GM21515 (cell line): Measurements from ENCODE around the gene ANKS1B.

ENCODE experiments used
- ATAC-seq: cut with Tn5 transposase; IDR thresholded peaks from one replicate; pipeline ENCODE4 v1.9.1; 2021; ENCODE audit not compliant: unreplicated experiment

The ANKS1B gene

DNA sequence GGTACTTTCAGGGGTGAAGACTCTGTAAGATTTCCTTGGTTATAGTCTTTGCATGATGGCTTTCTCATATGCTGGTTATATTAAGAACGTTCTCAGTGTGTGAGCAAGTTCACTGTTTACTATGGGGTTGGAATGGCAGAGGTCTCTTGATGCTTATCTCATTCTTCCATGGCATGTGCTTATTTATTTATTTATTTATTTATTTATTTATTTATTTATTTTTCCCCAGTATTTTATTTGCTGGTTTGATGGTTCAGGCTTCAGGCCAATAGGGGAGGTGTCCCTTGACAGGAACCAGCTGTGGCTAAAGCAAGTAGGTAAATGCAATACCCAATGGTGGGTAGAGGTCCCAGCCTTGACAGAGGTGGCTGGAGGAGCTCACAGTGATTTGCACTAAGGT, 498.5 kb downstream of the ANKS1B start:
- no peak for ATAC-seq

DNA sequence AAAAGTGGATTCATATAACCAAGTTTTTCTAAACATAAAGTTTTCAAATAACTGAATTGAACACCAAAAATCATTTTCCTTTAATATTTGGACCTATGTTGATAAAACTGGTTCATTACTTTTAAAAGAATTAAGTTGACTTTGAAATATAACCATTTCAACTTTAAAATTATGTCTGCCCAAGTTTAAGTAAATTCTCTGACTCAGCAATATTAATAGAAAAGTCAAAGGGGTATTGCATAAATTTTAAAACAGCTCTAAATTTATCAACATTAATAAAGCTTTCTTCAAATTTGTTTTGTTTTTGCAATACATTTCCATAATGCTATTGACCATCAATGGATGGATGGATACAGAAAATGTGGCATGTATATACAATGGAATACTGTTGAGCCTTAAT, 505.6 kb downstream of the ANKS1B start:
- ATAC-seq: no peak

- ATAC-seq: no peak
These were observed 507.8 kb downstream of the ANKS1B start for GRCh38 chr12:99476956-99477355.

DNA sequence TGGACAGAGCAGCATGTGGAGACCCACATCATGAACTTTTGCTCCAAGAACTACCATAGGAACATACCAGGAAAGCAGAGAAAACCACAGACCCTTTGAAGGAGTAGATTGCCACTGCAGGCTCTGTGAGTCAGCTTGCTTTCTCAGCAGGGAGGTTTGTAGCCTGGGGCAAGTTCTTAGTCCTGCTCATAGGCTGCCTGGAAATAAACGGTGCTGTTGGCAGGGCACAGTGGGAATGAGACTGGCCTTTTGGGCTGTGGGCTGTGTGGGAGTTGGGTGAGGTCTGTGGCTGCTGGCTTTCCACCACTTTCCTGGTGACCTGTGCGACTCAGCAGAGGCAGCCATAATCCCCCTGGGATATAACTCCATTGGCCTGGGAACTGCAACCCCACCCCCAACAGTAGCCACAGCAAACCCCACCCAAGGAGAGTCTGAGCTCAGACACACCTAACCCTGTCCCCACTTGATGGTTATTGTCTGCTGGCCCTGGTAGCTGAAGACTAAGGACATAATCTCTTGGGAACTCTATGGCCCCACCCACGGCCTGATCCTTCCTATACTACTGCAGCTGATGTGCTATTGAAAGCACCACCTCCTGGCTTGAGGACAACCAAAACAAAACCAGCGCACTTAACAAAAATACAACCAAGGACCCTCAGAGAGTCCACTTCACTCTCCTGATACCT, 529.2 kb downstream of the ANKS1B start:
- ATAC-seq: peak; percentile 16

DNA sequence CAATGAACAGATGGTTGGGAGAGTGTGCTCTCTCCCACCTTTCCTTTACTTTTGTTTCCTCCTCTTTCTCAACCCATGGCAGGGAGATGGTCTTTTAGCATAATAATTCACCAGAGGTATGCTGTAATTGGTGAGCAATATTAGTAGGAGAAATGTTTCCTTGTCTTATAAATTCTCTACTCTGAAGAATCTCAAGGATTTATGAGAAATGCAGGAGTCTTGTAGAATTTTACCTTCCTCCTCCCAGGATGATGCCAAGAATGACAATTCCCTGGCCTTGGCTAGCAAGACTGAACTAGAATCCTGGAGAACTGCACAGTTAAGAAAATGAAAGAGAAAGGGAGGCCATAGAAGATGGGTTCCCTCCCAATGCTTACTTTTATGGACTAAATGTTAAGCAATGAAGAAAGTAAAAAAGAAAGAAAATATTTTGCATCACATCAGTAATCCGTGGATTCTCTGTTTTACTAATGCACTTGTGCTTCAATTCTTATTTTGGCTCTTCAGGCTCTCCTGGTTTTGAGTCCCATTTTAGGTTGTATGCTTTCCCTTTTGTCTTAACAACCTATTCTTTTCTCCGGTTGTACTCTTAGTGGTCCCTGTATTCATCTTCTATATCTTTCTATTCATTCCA, 530.1 kb downstream of the ANKS1B start:
- ATAC-seq: peak; percentile 36

DNA sequence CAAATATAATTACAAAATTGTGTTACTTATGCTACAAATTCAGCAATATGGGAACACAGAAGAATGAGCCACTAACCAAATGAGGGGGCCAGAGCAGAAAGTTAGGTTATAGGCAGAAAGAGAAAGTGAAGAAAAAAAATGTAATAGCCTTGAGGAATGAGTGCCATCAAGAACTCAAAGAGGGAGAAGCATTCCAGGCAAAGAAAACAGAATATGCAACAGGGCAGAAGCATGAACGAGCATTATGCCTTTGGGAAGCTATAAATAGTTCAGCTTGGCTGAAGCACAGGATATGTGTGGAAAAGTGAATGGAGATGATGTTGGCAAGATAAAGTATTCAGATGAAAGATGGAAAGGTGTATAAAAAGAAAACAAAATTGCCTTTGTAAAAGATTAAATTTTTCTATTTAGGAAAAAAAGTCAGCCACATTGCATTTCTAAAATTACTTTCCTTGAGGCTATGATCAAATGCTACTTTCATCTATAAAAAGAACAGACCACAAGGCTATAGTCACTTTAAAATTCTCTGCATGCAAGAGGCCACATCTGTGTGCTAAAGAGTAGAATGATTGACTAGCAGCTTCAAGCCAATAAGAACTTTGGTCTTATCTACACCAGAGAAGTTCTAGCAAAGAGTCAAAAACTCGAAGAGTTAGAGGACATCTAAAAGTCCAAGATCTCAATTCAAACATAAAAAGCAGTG, 530.7 kb downstream of the ANKS1B start:
- ATAC-seq: peak; percentile 52

DNA sequence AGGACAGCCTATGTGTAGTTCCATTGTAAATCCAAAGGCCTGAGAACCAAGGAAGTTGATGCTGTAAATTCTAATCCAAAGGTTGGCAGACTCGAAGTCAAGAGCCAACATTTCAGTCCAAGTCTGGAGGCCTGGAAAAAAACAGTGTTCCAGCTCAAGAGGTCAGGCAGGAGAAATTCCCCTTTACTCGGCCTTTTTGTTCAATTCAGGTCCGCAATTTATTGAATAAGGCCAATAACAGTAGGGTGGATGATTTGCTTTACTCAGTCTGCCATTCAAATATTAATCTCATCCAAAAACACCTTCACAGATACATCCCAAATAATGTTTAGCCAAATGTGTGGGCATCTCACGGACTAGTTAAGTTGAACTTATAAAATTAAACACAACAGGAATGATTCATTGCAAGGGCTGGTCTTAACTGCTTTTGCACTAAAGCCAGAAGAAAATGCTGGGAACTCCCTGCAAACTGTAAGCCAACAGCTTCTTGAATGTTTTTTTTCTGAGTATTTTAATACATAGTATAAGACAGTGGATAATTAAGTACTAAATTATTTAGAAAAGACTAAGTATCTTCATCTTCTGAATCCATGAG, 534.6 kb downstream of the ANKS1B start:
- no peak for ATAC-seq

DNA sequence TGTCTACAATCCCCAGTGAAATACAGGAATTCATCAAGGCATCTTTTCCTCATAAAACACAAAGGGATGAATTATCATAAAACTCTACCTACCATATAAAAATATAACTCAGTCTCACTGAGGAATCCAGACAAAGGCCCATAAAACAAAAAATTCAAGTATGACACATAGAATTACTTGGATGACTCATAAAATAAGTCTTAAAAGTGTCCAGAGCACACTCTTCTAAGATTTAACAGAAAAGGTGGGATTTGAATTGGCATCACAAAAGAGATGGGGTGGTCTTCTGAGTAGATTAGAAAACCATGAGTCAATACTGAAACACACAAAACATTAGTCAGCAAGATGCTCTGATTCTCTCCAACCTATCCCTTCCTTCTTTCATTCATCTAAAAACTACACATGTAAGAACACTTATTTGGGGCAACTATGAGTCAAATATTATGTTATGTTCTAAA, 539.8 kb downstream of the ANKS1B start:
- ATAC-seq: no peak

GRCh38 chr12:99442758-99443157, 542.0 kb downstream of the ANKS1B start:
- no peak for ATAC-seq

DNA sequence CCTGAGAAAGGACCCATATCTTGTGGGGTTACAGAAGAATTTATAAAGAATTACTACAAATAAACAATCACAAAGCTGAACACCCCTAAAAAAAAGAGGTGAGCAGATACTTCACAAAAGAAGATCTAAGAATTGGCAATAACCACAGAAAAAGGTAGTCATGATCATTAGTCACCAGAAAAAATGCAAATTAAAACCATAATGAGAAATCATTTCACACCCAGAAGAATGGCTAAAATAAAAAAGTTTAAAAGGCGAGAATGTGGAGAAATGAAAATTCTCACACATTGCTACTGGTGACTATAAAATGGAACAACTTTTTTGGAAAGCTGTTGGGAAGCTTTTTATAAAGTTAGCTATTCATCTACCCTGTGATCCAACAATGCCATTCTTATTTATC, 545.3 kb downstream of the ANKS1B start:
- no peak for ATAC-seq

GRCh38 chr12:99436584-99436983, 548.2 kb downstream of the ANKS1B start:
- peak; percentile 98 for ATAC-seq

GRCh38 chr12:99435095-99435791, 549.5 kb downstream of the ANKS1B start:
- ATAC-seq: no peak

DNA sequence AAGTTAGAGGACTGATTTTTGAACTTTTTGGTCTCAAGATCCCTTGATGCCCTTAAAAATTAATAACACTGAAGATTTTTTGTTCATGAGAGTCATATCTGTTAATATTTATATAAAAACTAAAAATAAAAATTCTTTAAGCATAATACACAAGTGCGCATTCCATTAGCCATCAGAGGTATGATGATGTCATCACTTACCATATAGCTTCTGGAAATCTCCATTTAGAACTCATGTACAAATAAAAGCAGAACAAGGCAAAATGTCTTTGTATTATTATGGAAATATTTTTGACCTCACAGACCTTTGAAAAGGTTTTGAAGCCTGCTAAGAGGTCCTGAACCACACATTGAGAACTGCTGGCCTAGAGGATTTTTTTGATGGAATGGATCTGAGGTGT, 551.6 kb downstream of the ANKS1B start:
- no peak for ATAC-seq

DNA sequence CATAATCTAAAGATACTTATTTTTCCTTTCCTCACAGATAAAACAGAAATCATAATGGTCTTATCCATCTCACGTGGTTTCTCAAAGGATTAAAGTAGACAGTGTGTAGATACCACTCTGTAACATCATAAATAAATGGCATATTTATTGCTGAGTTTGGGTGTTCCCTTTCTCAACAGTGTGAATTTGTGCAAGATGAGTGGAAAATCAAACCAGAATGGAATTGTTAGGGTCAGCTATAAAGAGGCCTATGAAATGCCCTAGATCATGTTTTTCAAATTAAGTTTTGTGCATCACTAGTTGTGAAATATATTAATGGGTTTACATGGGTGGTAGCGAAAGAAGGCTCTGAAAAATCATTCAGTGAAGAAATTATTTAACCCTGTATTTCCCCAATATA, 553.5 kb downstream of the ANKS1B start:
- no peak for ATAC-seq

- ATAC-seq: no peak
These were observed 557.6 kb downstream of the ANKS1B start for GRCh38 chr12:99427104-99427503.

- ATAC-seq: peak; percentile 44
These were observed 566.4 kb downstream of the ANKS1B start for GRCh38 chr12:99418379-99418778.

GRCh38 chr12:99413751-99414150, 571.0 kb downstream of the ANKS1B start:
- no peak for ATAC-seq

GRCh38 chr12:99393763-99394162, 591.0 kb downstream of the ANKS1B start:
- ATAC-seq: peak; percentile 61

DNA sequence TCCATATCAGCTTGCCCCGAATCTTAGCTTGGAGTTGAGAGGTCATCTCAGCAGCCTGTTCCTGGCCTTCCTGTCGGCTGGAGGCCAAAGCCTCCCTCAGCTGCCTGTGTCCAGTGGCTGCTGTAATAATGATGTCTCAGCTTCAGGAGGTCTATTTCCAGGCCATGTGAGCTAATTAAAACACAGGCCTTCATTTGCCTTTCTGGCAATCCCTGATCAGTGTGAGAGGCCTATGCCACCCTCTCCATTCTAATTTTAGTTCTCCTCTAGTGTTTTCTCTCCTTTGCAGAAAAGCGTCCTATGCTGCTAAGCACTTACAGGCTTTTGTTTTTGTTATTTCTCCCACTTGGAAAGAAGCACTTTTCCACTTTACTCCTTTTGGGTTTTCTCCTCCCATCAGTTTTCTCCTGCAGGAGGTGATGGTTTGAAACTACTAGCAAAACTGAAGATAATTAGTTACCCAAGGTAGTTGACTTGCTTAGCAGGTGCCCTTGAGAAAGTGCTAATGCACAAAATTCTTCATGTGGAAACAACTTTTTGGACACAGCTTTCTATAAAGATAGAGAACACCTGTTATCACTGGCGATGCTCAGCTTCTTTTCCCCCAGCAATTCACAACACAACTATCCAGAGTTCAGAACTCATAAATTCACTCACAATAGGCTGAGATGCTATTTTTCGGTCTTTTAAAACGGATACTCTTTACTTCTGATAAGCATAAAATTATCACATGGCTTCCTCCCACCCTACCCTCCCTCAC, 592.5 kb downstream of the ANKS1B start:
- no peak for ATAC-seq

GRCh38 chr12:99390707-99391106, 594.0 kb downstream of the ANKS1B start:
- ATAC-seq: no peak
